Measurements from ENCODE around the gene PSORS1C1.
"Not testable (repeated sequence)": the region's sequence is repeated elsewhere in the genome, so short reads cannot be mapped to it uniquely, and the experiment has no call there.

The PSORS1C1 gene

GRCh38 chr6:31178143-31179041 is 63.8 kb downstream of the PSORS1C1 start:
- no peak for DNase-seq (ENCODE audit: low read depth, low spot score)

GRCh38 chr6:31179042-31179386 is 64.4 kb downstream of the PSORS1C1 start:
- no peak for DNase-seq (ENCODE audit: low read depth, low spot score)

GRCh38 chr6:31179896-31180295 is 65.3 kb downstream of the PSORS1C1 start:
- no peak for DNase-seq (ENCODE audit: low read depth, low spot score)

- peak; percentile 67 for DNase-seq (ENCODE audit: low read depth, low spot score)
These were observed 65.9 kb downstream of the PSORS1C1 start for GRCh38 chr6:31180500-31180899.

- DNase-seq (ENCODE audit: low read depth, low spot score): not testable (repeated sequence)
These were observed 68.7 kb downstream of the PSORS1C1 start for GRCh38 chr6:31183287-31183686.

GRCh38 chr6:31183859-31184258 is 69.3 kb downstream of the PSORS1C1 start:
- DNase-seq (ENCODE audit: low read depth, low spot score): not testable (repeated sequence)

GRCh38 chr6:31185695-31186051 is 71.1 kb downstream of the PSORS1C1 start:
- DNase-seq (ENCODE audit: low read depth, low spot score): not testable (repeated sequence)

- DNase-seq (ENCODE audit: low read depth, low spot score): no peak
These were observed 71.6 kb downstream of the PSORS1C1 start for GRCh38 chr6:31186052-31186734.

- no peak for DNase-seq (ENCODE audit: low read depth, low spot score)
These were observed 73.2 kb downstream of the PSORS1C1 start for GRCh38 chr6:31187780-31188194.

- DNase-seq (ENCODE audit: low read depth, low spot score): not testable (repeated sequence)
These were observed 74.6 kb downstream of the PSORS1C1 start for GRCh38 chr6:31189223-31189622.
